UCSD-AML1 (cell line): ENCODE results near the gene MSI2.
"Not testable (repeated sequence)": the region's sequence is repeated elsewhere in the genome, so short reads cannot be mapped to it uniquely, and the experiment has no call there.

Experiments
- DNase-seq: peaks from one replicate; lab custom pipeline; 2025; ENCODE audit not compliant: unreplicated experiment; lab: John Stamatoyannopoulos, UW

Gene MSI2

DNA sequence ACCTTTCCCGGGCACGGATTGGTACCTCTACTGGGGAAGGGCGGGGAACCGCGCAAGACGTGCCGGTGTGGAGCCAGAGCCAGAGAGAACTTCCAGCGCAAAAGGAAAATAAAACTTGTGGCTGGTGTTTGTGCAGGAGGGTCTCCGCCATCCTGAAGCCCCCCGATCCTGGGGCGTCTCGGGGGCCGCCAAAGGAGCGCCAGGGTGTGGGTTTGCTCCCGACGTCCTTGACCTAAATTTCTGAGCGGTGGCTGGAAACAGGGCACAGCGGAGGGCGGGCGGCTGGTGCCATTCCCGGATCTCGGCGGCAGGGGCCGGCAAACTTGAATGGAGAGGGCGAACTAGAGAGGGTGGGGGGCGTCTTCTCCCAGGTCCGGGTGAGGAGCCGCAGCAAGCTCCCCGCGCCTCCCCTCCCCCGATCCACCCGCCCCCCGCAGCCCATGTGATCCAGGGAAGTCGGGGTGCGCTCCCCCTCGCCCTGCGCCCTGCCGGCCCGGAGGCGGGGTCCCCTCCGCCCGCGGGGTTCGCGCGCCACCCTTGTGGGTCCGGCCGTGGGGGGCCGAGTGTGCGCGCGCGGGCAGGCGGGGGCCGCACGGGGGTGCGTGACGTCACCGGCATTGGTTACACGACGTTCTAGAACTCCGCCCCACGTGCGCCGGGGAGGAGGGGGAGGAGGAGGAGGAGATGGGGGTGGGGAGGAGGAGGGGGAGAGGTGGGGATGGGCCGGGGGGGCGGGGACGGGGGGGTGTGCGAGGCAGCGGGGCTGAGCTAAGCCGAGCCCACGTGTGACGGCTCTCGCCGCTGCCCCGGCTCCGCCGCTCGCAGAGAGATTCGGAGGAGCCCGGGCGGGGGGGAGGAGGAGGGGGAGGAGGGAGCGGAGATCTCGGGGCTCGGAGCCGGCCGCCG lies at the start of gene MSI2:
TSS of gene MSI2 (plus strand) at position 748 of the 906 bp plus-strand sequence. CDS start 220 bp downstream, outside the sequence.
- peak; percentile 77 for DNase-seq

DNA sequence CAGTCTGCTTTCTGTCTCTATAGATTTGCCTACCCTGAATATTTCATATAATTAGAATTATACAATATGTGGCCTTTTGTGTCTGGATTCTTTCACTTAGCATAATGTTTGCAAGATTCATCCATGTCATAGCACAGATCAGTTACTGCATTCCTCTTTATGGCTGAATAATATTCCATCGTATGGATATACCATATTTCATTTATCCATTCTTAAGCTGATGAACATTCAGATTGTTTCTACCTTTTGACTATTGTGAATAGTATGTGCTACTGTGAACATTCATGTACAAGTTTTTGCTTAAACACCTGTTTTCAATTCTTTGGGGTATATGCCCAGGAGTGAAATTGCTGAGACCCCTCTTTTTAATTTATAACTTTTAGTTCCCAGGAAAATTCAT lies 49.4 kb upstream of the MSI2 start:
- no peak for DNase-seq

- no peak for DNase-seq
Measured at GRCh38 chr17:57207396-57207795, 48.9 kb upstream of the MSI2 start.

DNA sequence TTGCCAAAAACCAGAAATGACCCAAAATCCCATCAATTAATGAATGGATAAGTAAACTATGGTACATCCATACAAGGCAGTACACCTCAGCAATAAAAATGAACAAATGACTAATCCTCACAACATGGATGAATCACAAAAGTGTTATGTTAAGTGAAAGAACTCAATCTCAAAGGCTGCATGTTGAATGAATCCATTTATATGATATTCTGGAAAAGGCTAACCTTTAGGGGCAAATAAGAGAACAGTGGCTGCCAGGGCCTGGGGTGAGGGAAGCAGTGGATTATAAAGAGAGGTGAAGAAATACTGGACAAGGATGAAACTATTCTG lies 46.1 kb upstream of the MSI2 start:
- no peak for DNase-seq

- no peak for DNase-seq
Measured at GRCh38 chr17:57210972-57211411, 45.3 kb upstream of the MSI2 start.

DNA sequence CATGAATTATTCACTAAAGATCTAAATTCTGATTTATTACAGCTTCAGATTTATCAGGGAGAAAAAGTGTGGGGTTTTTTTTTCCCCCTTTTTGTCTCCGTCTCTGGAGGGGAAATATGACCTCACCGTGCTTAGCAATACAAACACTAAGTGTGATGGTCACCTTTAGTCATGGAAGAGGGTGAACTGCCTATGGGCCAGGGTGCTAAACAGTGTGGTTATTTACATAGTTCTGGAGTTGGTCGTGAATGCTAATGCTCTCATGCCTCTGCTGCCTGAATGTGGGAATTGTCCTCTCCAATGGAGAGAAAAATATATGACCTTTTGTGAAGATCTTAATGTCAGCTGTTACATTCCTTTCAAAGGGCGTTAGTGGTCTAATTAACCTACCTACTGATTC lies 44.8 kb upstream of the MSI2 start:
- DNase-seq: no peak

DNA sequence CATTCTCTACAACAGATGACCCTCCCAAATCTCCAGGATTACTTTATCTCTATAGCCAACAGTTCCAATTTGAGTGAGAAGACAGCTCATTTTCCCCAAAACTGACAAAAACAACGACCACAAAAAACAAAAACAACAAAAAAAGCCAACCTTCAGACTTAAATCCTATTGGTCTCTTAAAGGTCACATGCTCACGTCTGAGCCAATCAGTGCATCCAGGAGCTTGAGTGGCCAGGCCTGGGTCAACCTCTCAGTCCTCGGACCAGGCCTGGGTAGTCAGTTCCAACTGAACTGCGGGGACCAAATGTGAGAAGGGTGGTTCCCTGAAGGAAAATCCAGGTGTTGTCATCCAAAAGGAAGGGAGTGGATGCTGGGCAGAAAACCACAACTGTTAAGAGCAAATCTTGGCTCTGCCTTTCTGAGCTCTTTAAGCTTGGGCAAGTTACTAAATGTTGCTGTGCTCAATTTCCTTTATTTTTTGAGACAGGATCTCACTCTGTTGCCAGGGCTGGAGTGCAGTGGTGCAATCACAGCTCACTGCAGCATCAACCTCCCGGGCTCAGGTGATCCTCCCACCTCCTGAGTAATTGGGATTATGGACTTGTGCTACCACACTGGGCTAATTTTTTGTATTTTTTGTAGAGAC lies 43.0 kb upstream of the MSI2 start:
- DNase-seq: no peak

GRCh38 chr17:57215317-57215716 lies 41.0 kb upstream of the MSI2 start:
- no peak for DNase-seq

DNA sequence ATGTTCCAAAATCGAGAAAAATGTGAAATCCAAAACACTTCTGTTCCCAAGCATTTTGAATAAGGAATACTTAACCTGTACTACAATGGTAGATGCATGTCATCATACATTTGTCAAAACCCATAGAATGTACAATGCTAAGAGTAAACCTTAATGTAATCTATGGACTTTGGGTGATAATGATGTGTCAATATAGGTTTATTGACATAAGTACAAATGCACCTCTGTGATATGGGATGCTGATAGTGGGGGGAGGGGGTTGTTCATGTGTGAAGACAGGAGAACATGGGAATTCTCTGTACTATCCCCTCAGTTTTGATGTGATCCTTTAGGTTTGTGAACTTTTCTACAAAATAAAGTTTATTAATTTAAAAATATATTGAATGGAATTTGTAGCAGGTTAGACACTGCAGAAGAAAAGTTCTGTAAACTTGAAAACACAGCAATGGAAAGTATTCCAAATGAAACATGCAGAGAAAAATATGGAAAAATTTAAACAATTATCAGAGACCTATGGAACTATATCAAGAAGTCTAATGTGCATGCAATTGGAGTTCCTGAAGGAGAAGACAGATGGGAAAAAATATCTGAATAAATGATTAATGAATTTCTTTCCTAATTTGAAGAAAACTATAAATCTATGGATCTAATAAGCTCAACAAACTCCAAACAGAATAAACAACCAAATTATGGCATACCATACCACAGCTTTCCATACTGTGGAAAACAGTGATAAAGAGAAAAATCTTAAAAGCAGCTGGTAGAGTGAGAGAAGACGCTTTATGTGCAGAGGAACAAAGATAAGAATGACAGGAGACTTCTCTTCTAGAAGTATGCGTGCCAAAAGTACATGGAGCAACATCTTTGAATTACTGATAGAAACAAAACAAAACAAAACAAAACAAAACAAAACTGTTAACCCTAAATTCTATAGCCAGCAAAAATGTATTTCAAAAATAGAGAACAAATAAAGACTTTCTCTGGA lies 34.7 kb upstream of the MSI2 start:
- no peak for DNase-seq

DNA sequence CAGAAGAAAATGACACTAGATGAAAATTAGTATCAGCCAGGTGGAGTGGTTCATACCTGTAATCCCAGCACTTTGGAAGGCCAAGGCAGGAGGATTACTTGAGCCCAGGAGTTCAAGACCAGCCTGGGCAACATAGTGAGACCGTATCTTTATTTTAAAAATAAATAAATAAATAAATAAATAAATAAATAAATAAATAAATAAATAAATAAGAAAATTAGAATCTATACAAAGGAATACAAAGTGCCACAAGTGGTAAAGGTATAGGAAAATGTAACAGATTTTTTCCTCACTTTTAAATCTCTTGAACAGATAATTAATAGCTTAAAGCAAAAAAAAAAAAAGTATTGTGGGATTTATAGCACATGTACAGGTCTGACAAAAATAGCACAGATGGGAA lies 33.9 kb upstream of the MSI2 start:
- DNase-seq: not testable (repeated sequence)

DNA sequence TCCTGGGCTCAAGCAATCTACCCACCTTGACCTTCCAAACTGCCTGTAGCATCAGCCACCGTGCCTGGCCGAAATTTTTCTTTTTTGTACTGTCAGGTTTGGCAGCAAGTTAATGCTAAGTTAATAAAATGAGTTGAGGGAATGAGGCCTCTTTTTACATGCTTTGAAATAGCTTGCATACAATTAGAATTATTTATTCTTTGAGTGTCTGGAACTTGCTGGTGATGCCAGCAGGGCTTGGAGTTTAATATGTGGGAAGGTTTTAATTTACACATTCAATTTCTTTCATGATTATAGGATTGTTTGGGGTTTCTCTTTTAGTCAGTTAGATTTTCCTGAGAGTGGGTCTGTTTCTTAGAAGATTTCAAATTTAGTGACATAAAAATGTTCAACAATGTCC lies 31.2 kb upstream of the MSI2 start:
- DNase-seq: no peak

DNA sequence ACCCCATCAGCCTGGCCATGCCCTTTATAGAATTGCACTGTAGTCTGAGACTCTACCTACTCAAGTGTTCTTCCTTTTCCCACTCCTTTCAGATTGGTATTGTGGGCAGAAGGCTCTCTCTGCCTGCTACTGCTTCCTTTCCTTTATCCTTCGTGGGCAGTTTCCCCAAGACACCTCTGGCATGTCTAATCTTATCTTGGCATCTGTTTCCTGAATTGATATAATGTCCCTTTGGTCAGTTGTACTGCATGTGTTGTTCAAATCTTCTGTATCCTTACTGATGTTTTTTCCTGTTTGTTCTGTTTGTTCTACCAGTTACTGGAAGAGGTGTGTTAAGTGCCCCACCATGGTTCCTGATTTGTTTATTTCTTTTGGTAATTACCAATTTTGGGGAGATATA lies 29.5 kb upstream of the MSI2 start:
- DNase-seq: no peak

DNA sequence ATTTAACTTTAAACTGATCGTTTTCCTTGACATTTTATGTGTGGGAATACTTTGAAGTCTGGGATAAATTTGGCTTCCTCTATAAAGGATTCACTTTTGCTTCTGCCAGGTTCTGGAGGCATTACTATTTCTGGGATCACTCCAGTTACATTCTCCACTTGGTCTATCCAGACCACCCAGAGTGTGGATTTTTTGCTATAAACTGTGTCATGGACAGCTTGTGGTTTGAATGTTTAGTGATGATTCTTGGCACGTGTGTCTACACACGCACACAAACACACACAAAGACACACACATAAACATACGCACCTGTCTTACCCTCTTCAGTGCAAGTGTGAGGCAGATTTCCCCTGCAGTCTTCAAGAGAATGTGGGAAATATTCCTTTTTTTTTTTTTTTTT lies 27.4 kb upstream of the MSI2 start:
- DNase-seq: no peak

- no peak for DNase-seq
Measured at GRCh38 chr17:57234061-57234738, 22.1 kb upstream of the MSI2 start.

- DNase-seq: no peak
Measured at GRCh38 chr17:57234739-57235092, 21.6 kb upstream of the MSI2 start.

- no peak for DNase-seq
Measured at GRCh38 chr17:57235124-57235523, 21.2 kb upstream of the MSI2 start.

DNA sequence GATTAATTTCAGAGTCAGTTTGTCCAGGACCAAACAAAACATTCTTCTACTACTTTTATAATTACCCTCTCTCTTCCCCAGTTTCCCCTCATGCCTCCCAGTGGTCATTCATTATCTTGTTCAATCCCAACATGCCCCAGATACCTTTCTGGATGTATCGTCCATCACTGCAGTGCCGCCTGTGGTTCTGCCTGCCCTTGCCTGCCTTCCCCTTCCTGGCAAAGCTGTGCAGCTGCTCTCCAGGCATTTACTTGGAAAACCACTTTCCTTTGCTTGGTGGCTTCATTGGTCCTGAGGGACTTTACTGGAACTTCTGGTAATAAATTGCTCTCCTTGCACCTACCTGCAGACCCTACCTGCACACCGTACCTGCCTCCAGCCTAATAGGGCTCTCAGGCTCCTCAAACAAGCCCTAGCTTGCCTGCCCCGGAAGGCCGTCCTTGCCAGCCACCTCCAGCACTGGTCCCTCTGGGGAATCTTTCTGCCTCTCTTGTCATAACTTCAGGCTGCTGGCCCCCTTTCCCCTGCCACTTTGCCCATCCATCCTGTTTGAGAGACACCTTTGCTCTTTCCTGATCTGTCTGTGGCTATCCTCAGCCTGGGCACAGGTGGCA lies 19.5 kb upstream of the MSI2 start:
- no peak for DNase-seq

DNA sequence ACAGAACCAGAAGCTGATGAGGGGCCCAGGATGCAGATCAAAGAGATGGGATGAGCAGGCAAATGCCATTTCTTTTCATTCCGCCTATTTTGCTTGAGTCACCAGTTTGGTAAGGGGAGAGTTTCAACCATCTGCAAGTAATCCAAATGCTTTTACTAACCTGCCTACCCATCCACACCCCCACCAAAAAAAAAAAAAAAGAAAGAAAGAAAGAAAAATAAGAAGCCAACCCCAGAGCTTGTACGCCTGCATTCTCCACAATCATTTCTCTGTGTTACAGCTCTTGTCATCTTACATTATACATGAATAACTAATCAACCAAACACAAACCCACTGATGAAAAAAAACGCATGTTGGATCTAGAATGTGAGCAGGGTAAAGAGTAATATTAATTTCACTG lies 15.7 kb upstream of the MSI2 start:
- no peak for DNase-seq

DNA sequence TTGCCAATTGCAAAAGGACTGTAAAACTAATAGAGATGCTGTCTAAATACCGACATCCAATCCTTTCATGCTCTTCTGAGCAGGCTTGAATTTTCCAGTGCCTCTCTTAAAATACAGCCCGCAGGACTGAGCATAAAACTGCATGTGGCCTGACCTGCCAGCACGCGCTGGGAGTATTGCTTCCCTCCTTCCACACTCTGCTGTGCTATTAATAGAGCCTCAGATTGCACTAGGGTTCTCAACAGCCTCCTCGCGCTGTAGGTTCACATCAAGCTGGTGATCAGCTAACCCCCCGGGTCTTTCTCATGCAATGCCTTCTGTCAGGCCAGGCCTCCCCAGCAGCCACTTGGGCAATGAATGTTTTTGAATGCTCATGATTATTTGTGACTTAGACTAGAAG lies 14.2 kb upstream of the MSI2 start:
- no peak for DNase-seq

GRCh38 chr17:57243171-57243622 lies 13.1 kb upstream of the MSI2 start:
- DNase-seq: peak; percentile 71
